B cell (primary cell): ENCODE measurements around the gene GTF2A1. TPM values are rescaled to one million over a fixed set of nuclear protein-coding genes. Genes with fewer than 3 reads are reported as not detected.

Experiments
- ATAC-seq: fragments of 200-7000 bp; cut with Tn5 transposase; one replicate; pipeline ENCODE4 v1.10.0; 2021; ENCODE audit warnings: low read depth, mild to moderate bottlenecking, moderate number of reproducible peaks, moderate library complexity
- CTCF ChIA-PET: fragments of 350-600 bp; sonication (Branson Sonifier 250); formaldehyde crosslinking; loops from one replicate; lab custom pipeline; 2021; ENCODE audit warnings: antibody characterized with exemption, inconsistent platforms; lab: Charles Lee
- POLR2A ChIA-PET: fragments of 350-600 bp; sonication (Branson Sonifier 250); formaldehyde crosslinking; loops from one replicate; lab custom pipeline; 2021; ENCODE audit warnings: antibody characterized with exemption; lab: Charles Lee
- DNase-seq: peaks from one replicate; pipeline ENCODE4 v3.0.0; 2013
- H2AFZ ChIP-seq: 2 replicates; pipeline ENCODE4 v1.6.1; 2012; ENCODE audit warnings: mild to moderate bottlenecking, low read depth, low read length; ENCODE audit not compliant: insufficient read depth, poor library complexity, severe bottlenecking
- H3K27ac ChIP-seq, 2 donors: 1 replicate in 1 of 2; 2 replicates in 1 of 2; pipeline ENCODE4 v1.5.1; 2012 to 2013; ENCODE audit warnings: low read length in 2 of 2, mild to moderate bottlenecking in 2 of 2, moderate library complexity in 1 of 2
- H3K27me3 ChIP-seq, 4 experiments: fragments of 200-600 bp in 1 of 4; sonication (generic) in 1 of 4; replicated peaks in 1 of 4; 1 replicate in 2 of 4; 2 replicates in 2 of 4; pipeline versions ENCODE4 v1.6.1 to v1.7.0; 2013 to 2016; ENCODE audit warnings: low read length in 3 of 4, mild to moderate bottlenecking in 2 of 4, mixed read lengths in 1 of 4, moderate library complexity in 1 of 4; ENCODE audit not compliant: insufficient read depth in 4 of 4, control insufficient read depth in 3 of 4; ENCODE audit errors: control extremely low read depth in 1 of 4
- H3K36me3 ChIP-seq, 2 experiments: replicated peaks in 1 of 2; 1 replicate in 1 of 2; 2 replicates in 1 of 2; pipeline versions ENCODE4 v1.6.1 to v1.7.1; 2013; ENCODE audit warnings: low read length in 1 of 2; ENCODE audit not compliant: insufficient read depth in 2 of 2, control insufficient read depth in 1 of 2; ENCODE audit errors: control extremely low read depth in 1 of 2, extremely low read depth in 1 of 2
- H3K4me1 ChIP-seq, 2 donors: fragments of 200-600 bp in 1 of 2; sonication (generic) in 1 of 2; 1 replicate in 1 of 2; 2 replicates in 1 of 2; pipeline versions ENCODE4 v1.5.1 to v1.6.1; 2013 to 2017; ENCODE audit warnings: low read length in 2 of 2; ENCODE audit not compliant: control insufficient read depth in 2 of 2, insufficient read depth in 2 of 2
- H3K4me2 ChIP-seq: replicated peaks from 2 replicates; pipeline ENCODE3; 2012; ENCODE audit warnings: mild to moderate bottlenecking, low read depth, low read length; ENCODE audit not compliant: poor library complexity, severe bottlenecking
- H3K4me3 ChIP-seq, 5 experiments: fragments of 200-600 bp in 1 of 5; sonication (generic) in 1 of 5; 1 replicate in 3 of 5; 2 replicates in 2 of 5; pipeline versions ENCODE4 v1.5.1 to v1.7.0; 2011 to 2016; ENCODE audit warnings: low read length in 4 of 5, mild to moderate bottlenecking in 4 of 5, low read depth in 2 of 5, control low read depth in 1 of 5, moderate library complexity in 1 of 5; ENCODE audit not compliant: insufficient read depth in 1 of 5; ENCODE audit errors: control extremely low read depth in 1 of 5, extremely low read depth in 1 of 5
- H3K79me2 ChIP-seq: fragments of 200-600 bp; sonication (generic); one replicate; pipeline ENCODE4 v1.6.0; 2016; ENCODE audit warnings: low read length; ENCODE audit not compliant: control insufficient read depth, insufficient read depth
- H3K9ac ChIP-seq: fragments of 200-600 bp; sonication (generic); 2 replicates; pipeline ENCODE4 v1.6.1; 2017; ENCODE audit warnings: mild to moderate bottlenecking, low read length, moderate library complexity
- H3K9me3 ChIP-seq, 3 donors: one replicate each; pipeline versions ENCODE4 v1.6.1 to v1.7.1; 2013; ENCODE audit warnings: low read length in 2 of 3; ENCODE audit not compliant: control insufficient read depth in 2 of 3, insufficient read depth in 1 of 3; ENCODE audit errors: control extremely low read depth in 1 of 3
- H4K20me1 ChIP-seq: 2 replicates; pipeline ENCODE4 v1.6.0; 2012; ENCODE audit warnings: mild to moderate bottlenecking, low read length; ENCODE audit not compliant: insufficient read depth, control insufficient read depth, poor library complexity, severe bottlenecking
- H3K27ac Mint-ChIP-seq: one replicate; pipeline ENCODE4 v1.8.0; 2021; ENCODE audit warnings: mixed read lengths
- H3K27me3 Mint-ChIP-seq: one replicate; pipeline ENCODE4 v1.8.0; 2021; ENCODE audit warnings: mixed read lengths
- H3K4me1 Mint-ChIP-seq: one replicate; pipeline ENCODE4 v1.8.0; 2021; ENCODE audit warnings: mixed read lengths
- H3K4me3 Mint-ChIP-seq: one replicate; pipeline ENCODE4 v1.8.0; 2021; ENCODE audit warnings: mixed read lengths
- H3K9me3 Mint-ChIP-seq: one replicate; pipeline ENCODE4 v1.8.0; 2022; ENCODE audit warnings: mixed read lengths; ENCODE audit not compliant: insufficient read depth
- CTCF ChIP-seq: fragments of 200-600 bp; IDR thresholded peaks from one replicate; pipeline ENCODE4 v1.8.0; 2022; ENCODE audit warnings: antibody characterized with exemption, mild to moderate bottlenecking
- EZH2 ChIP-seq: IDR thresholded peaks from 2 replicates; pipeline ENCODE4 v1.6.1; 2012; ENCODE audit warnings: borderline replicate concordance, low read depth, mild to moderate bottlenecking, moderate library complexity, low read length; ENCODE audit not compliant: insufficient read depth, poor library complexity, severe bottlenecking
- WGBS: methylation state at CpG from one replicate; pipeline ENCODE4 v1.1.5; 2013; ENCODE audit warnings: missing lambda C conversion rate; ENCODE audit not compliant: insufficient coverage; 5-methylcytosine and 5-hydroxymethylcytosine counted together
- intact Hi-C: fragments of 100-400 bp; cut with micrococcal nuclease; formaldehyde crosslinking; loops from one replicate; pipeline ENCODE4 v1.10.0; 2022
- polyA plus RNA-seq: library from polyadenylated mRNA; depleted of rRNA; stranded (reverse); fragments of >200 nt; gene quantifications from 2 replicates; pipeline ENCODE4 v1.2.3, GENCODE V29; 2012
- total RNA-seq, 2 donors: library from RNA; stranded (reverse); fragments of 120-200 nt in 1 of 2; gene quantifications; 1 replicate in 1 of 2; 2 replicates in 1 of 2; pipeline versions ENCODE4 v1.2.3 to v1.2.4, GENCODE V29; 2013 to 2022

GTF2A1 gene
- total and polyA plus RNA-seq, 2 donors (not counting 1 experiment from before 2014, with no cell fraction given): 7.1 to 45.1 TPM

- H3K9ac ChIP-seq: no peak overlapping the region
- no peak overlapping the region for H2AFZ ChIP-seq
- ATAC-seq (no peak), DNase-seq (no peak)
- WGBS: no CpG with 5 or more reads among the region's 1 CpG
- no peaks in the 10 kb centered on the region for H3K27me3 ChIP-seq
- H3K79me2 ChIP-seq: no peaks in the 10 kb centered on the region
- H3K27ac ChIP-seq: no peak overlapping the region
- Mint-ChIP-seq H3K9me3 (no peaks in the 10 kb centered on the region), H3K4me1 (peaks cover 1% of the 10 kb centered on the region), H3K4me3 (no peak overlapping the region), H3K27me3 (no peaks in the 10 kb centered on the region), H3K27ac (no peak overlapping the region)
- no peaks in the 10 kb centered on the region for H3K36me3 ChIP-seq
- H3K4me2 ChIP-seq: no peak overlapping the region
- ChIA-PET POLR2A (no interaction called here), CTCF (interaction anchor here (1.5 to 5.4 kb wide), 2 partner anchors 165 to 174 kb away, joined by 4 to 22 read pairs; no protein-coding TSS in a partner anchor)
- H3K4me3 ChIP-seq: no peak overlapping the region
- no peaks in the 10 kb centered on the region for H3K9me3 ChIP-seq
- intact Hi-C loops: no loop called here
- TF ChIP-seq EZH2 (no peak), CTCF (no peak)
- no peaks in the 10 kb centered on the region for H3K4me1 ChIP-seq
- no peaks in the 10 kb centered on the region for H4K20me1 ChIP-seq
These were observed 59.0 kb downstream of the GTF2A1 start for GRCh38 chr14:81161749-81162148.

GRCh38 chr14:81161088-81161487 lies 59.7 kb downstream of the GTF2A1 start:
- no peak for TF ChIP-seq CTCF
- TF ChIP-seq EZH2: no peak
- CTCF ChIA-PET: interaction anchor here (1.5 to 5.4 kb wide), 2 partner anchors 164 to 173 kb away, joined by 4 to 22 read pairs; no protein-coding TSS in a partner anchor
- Histone ChIP-seq H3K79me2 (no peaks in the 10 kb centered on the region), H3K4me1 (no peaks in the 10 kb centered on the region), H4K20me1 (no peaks in the 10 kb centered on the region), H3K36me3 (no peaks in the 10 kb centered on the region), H3K9ac (no peak overlapping the region), H3K4me3 (no peak overlapping the region), H3K4me2 (no peak overlapping the region), H3K27me3 (no peaks in the 10 kb centered on the region), H3K9me3 (no peaks in the 10 kb centered on the region), H3K27ac (no peak overlapping the region), H2AFZ (no peak overlapping the region)
- 100% methylated on average over 7 of the region's 7 CpGs for WGBS
- ATAC-seq (no peak), DNase-seq (no peak)
- H3K9me3 Mint-ChIP-seq: no peaks in the 10 kb centered on the region
- intact Hi-C loops: no loop called here
- no peak overlapping the region for H3K4me3 Mint-ChIP-seq
- peaks cover 1% of the 10 kb centered on the region for H3K4me1 Mint-ChIP-seq
- no peak overlapping the region for H3K27ac Mint-ChIP-seq
- POLR2A ChIA-PET: no interaction called here
- H3K27me3 Mint-ChIP-seq: no peaks in the 10 kb centered on the region
